K562 (cell line): Measurements from ENCODE around the gene MSRB2. TPM values are rescaled to one million over a fixed set of nuclear protein-coding genes. Genes with fewer than 3 reads are reported as not detected.
A peak's percentile ranks its signal among the peaks of the same experiment; 100 is the strongest.

ENCODE experiments used
- CREB1 ChIP-seq, 2 experiments: sonication (generic) in 1 of 2; formaldehyde crosslinking in 1 of 2; IDR thresholded peaks; 2 replicates each; pipeline versions ENCODE4 v1.6.1 to v1.8.0; 2012 to 2022; ENCODE audit warnings: inconsistent platforms in 1 of 2, mild to moderate bottlenecking in 1 of 2, missing genetic modification reagents in 1 of 2, moderate library complexity in 1 of 2
- EP400 ChIP-seq: fragments of 450-650 bp; IDR thresholded peaks from 2 replicates; pipeline ENCODE4 v1.6.1; 2017; ENCODE audit warnings: antibody characterized with exemption, mild to moderate bottlenecking, moderate library complexity
- FOXJ3 ChIP-seq: sonication (generic); formaldehyde crosslinking; IDR thresholded peaks from 2 replicates; pipeline ENCODE4 v1.4.0; 2020; ENCODE audit warnings: mild to moderate bottlenecking, missing genetic modification reagents
- FOXM1 ChIP-seq, 2 experiments: fragments of 450-650 bp in 1 of 2; sonication (generic) in 1 of 2; formaldehyde crosslinking in 1 of 2; IDR thresholded peaks; 2 replicates each; pipeline versions ENCODE4 v1.6.1 to v1.9.0; 2017 to 2022; ENCODE audit warnings: low read depth in 2 of 2, mild to moderate bottlenecking in 2 of 2, missing genetic modification reagents in 1 of 2, moderate library complexity in 1 of 2
- HDAC3 ChIP-seq: fragments of 450-650 bp; IDR thresholded peaks from 2 replicates; pipeline ENCODE4 v1.6.1; 2018; ENCODE audit warnings: borderline replicate concordance, mild to moderate bottlenecking, moderate library complexity; ENCODE audit not compliant: partially characterized antibody
- KHSRP ChIP-seq: fragments of 450-650 bp; IDR thresholded peaks from 2 replicates; pipeline ENCODE4 v1.6.1; 2017
- NFE2 ChIP-seq: IDR thresholded peaks from 2 replicates; pipeline ENCODE4 v1.6.1; 2014; ENCODE audit warnings: antibody characterized with exemption, low read depth
- NFYB ChIP-seq: IDR thresholded peaks from 2 replicates; pipeline ENCODE4 v1.6.1; 2011; ENCODE audit warnings: mild to moderate bottlenecking, moderate library complexity; ENCODE audit not compliant: insufficient read length; ENCODE audit errors: extremely low read depth
- TBP ChIP-seq: optimal IDR thresholded peaks from 2 replicates; pipeline ENCODE3; 2011; ENCODE audit warnings: low read depth, low read length, improper control_type of control experiment
- TEAD1 ChIP-seq, 2 experiments: fragments of 450-650 bp in 1 of 2; sonication (generic) in 1 of 2; formaldehyde crosslinking; IDR thresholded peaks; 2 replicates each; pipeline versions ENCODE4 v1.4.0 to v1.8.0; 2020 to 2022; ENCODE audit warnings: mild to moderate bottlenecking in 2 of 2, missing genetic modification reagents in 1 of 2
- TEAD4 ChIP-seq, 2 experiments: sonication (generic) in 1 of 2; formaldehyde crosslinking in 1 of 2; IDR thresholded peaks; 2 replicates each; pipeline versions ENCODE4 v1.6.1 to v1.8.0; 2012 to 2022; ENCODE audit warnings: borderline replicate concordance in 1 of 2, inconsistent platforms in 1 of 2, low read length in 1 of 2, mild to moderate bottlenecking in 1 of 2, missing genetic modification reagents in 1 of 2
- TGIF2 ChIP-seq: sonication (generic); formaldehyde crosslinking; IDR thresholded peaks from 2 replicates; pipeline ENCODE4 v1.8.1; 2022; ENCODE audit warnings: mild to moderate bottlenecking, missing genetic modification reagents, moderate library complexity
- ZFX ChIP-seq: sonication (generic); formaldehyde crosslinking; IDR thresholded peaks from 2 replicates; pipeline ENCODE4 v1.8.0; 2022; ENCODE audit warnings: mild to moderate bottlenecking, missing genetic modification reagents, moderate library complexity
- ZNF444 ChIP-seq: fragments of 250-450 bp; sonication (Bioruptor Pico); IDR thresholded peaks from 2 replicates; pipeline ENCODE4 v1.4.0; 2020; ENCODE audit warnings: mild to moderate bottlenecking, moderate library complexity
- polyA plus RNA-seq, 8 experiments: library from polyadenylated mRNA; depleted of rRNA in 4 of 8; stranded (reverse) in 5 of 8; unstranded in 3 of 8; fragments of >200 nt; fragmentation: Nextera tagmentation in 2 of 8; fragmentation: Illumina TruSeq in 1 of 8; extraction: Ambion mirVana in 2 of 8; extraction: Trizol in 1 of 8; gene quantifications; 2 replicates each; pipeline versions ENCODE4 v1.2.1 to v1.2.3, GENCODE V29; 2011 to 2014; ENCODE audit warnings: inconsistent platforms in 1 of 8, missing spikeins in 1 of 8
- total RNA-seq, 7 experiments: library from RNA; depleted of rRNA in 6 of 7; stranded (reverse); fragments of >200 nt in 6 of 7; fragmentation: Illumina TruSeq in 2 of 7; extraction: Trizol in 2 of 7; gene quantifications; 2 replicates each; pipeline versions ENCODE4 v1.2.1 to v1.2.3, GENCODE V29; 2011 to 2021; ENCODE audit warnings: low replicate concordance in 1 of 7
- TF ChIP-seq, protein P1 (sequence below): fragments of 200-800 bp; sonication (Bioruptor generic); IDR thresholded peaks from 2 replicates; pipeline ENCODE4 v1.6.1; 2017; ENCODE audit warnings: missing genetic modification characterization, missing compliant biosample characterization
- TF ChIP-seq, protein P2 (sequence below): fragments of 450-650 bp; IDR thresholded peaks from 2 replicates; pipeline ENCODE4 v1.6.1; 2016
- TF ChIP-seq, protein P3 (sequence below), 2 experiments: IDR thresholded peaks in 1 of 2; conservative IDR thresholded peaks in 1 of 2; 2 replicates each; pipeline ENCODE4 v1.6.1; 2016; ENCODE audit warnings: low read depth in 2 of 2, mild to moderate bottlenecking in 1 of 2, missing compliant biosample characterization in 1 of 2, missing genetic modification characterization in 1 of 2, moderate library complexity in 1 of 2
- TF ChIP-seq, protein P4 (sequence below), 2 experiments: fragments of 200-800 bp in 1 of 2; sonication (Bioruptor generic) in 1 of 2; sonication (generic) in 1 of 2; formaldehyde crosslinking in 1 of 2; IDR thresholded peaks in 1 of 2; conservative IDR thresholded peaks in 1 of 2; 2 replicates each; pipeline versions ENCODE4 v1.5.0 to v1.6.1; 2016 to 2020; ENCODE audit warnings: missing compliant biosample characterization in 1 of 2, missing genetic modification characterization in 1 of 2, missing genetic modification reagents in 1 of 2

Gene MSRB2
- total and polyA plus RNA-seq, 9 of the 15 experiments (the other 6 are each of a cell fraction or from before 2014, with no cell fraction given): 1.5 to 22.3 (median 5.9) TPM

DNA sequence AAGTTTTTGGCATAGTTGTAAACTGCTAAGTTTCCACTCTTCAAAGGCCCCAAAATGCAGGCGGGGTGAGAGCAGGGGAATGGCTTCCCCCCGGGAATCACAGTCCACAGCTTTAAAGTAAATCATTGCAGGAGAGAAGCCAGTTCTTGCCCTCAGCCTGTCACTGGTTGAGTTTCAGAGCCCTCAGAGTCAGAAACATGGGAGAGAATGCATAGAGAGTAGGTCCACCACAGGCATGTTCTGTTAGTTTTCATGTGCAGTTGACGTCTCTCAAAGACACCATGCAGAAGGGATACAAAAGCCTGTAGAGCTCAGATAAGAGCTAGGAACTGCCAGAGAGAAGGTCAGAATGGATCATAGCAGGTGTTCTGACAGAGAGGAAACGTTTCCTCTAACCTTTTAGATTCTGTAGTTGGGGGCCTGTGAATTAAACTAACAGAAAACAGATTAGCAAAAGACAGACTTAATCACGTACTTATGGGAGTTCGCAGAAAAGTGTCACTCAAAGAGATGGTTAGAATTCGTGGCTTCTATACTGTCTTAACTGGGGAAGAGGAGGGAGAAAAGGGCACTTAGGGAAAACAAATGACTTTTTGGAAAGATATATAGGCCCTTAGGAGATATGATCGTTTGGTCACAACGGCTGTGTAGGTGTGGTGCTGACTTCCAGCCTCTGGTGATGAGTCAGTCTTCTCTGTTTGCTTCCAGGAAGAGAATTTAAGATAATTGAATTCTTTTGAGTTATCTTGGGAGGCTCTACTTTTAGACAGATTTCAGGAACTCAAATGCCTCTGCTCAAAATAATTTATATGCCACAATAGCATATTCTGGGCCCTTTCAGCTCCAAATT lies 48.0 kb upstream of the MSRB2 start (continued):
- TF ChIP-seq, protein P1, sequence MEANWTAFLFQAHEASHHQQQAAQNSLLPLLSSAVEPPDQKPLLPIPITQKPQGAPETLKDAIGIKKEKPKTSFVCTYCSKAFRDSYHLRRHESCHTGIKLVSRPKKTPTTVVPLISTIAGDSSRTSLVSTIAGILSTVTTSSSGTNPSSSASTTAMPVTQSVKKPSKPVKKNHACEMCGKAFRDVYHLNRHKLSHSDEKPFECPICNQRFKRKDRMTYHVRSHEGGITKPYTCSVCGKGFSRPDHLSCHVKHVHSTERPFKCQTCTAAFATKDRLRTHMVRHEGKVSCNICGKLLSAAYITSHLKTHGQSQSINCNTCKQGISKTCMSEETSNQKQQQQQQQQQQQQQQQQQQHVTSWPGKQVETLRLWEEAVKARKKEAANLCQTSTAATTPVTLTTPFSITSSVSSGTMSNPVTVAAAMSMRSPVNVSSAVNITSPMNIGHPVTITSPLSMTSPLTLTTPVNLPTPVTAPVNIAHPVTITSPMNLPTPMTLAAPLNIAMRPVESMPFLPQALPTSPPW (CRISPR knock-in tag): peak; percentile 73
- TF ChIP-seq NFE2 (peak; percentile 71), TEAD1 (CRISPR knock-in tag; IDR thresholded peaks at IDR 0.05) (0 out of 4 replicates have a peak, but pooled peaks of 1 of the 2 experiments have one; percentile 3), FOXJ3 (CRISPR knock-in tag) (no peak), KHSRP (peak; percentile 26; the same call in 1 of the 2 replicates), CREB1 (IDR thresholded peaks at IDR 0.05) (peak; percentile 45; the same call in 1 of the 2 replicates), CREB1 (CRISPR knock-in tag; IDR thresholded peaks at IDR 0.05) (no peak), ZNF444 (peak; percentile 35; the same call in 1 of the 2 replicates), FOXM1 (IDR thresholded peaks at IDR 0.05; ENCODE audit: low read depth) (peak; percentile 65), FOXM1 (CRISPR knock-in tag; IDR thresholded peaks at IDR 0.05; ENCODE audit: low read depth) (no peak), EP400 (peak; percentile 40; the same call in 1 of the 2 replicates), ZFX (CRISPR knock-in tag) (peak; percentile 57), TBP (no peak), TEAD4 (IDR thresholded peaks at IDR 0.05; ENCODE audit: low read length) (peak; percentile 84), TEAD4 (CRISPR knock-in tag; IDR thresholded peaks at IDR 0.05; ENCODE audit: borderline replicate concordance) (no peak), NFYB (no peak), TGIF2 (CRISPR knock-in tag) (no peak), HDAC3 (peak; percentile 50)
- TF ChIP-seq, protein P2, sequence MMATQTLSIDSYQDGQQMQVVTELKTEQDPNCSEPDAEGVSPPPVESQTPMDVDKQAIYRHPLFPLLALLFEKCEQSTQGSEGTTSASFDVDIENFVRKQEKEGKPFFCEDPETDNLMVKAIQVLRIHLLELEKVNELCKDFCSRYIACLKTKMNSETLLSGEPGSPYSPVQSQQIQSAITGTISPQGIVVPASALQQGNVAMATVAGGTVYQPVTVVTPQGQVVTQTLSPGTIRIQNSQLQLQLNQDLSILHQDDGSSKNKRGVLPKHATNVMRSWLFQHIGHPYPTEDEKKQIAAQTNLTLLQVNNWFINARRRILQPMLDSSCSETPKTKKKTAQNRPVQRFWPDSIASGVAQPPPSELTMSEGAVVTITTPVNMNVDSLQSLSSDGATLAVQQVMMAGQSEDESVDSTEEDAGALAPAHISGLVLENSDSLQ: peak; percentile 93
- TF ChIP-seq, protein P3, sequence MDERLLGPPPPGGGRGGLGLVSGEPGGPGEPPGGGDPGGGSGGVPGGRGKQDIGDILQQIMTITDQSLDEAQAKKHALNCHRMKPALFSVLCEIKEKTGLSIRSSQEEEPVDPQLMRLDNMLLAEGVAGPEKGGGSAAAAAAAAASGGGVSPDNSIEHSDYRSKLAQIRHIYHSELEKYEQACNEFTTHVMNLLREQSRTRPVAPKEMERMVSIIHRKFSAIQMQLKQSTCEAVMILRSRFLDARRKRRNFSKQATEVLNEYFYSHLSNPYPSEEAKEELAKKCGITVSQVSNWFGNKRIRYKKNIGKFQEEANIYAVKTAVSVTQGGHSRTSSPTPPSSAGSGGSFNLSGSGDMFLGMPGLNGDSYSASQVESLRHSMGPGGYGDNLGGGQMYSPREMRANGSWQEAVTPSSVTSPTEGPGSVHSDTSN (CRISPR knock-in tag; IDR thresholded peaks at IDR 0.05; ENCODE audit: low read depth): no peak
- TF ChIP-seq, protein P3 (tag; conservative IDR thresholded peaks at IDR 0.05; ENCODE audit: low read depth): peak; percentile 93
- TF ChIP-seq, protein P4, sequence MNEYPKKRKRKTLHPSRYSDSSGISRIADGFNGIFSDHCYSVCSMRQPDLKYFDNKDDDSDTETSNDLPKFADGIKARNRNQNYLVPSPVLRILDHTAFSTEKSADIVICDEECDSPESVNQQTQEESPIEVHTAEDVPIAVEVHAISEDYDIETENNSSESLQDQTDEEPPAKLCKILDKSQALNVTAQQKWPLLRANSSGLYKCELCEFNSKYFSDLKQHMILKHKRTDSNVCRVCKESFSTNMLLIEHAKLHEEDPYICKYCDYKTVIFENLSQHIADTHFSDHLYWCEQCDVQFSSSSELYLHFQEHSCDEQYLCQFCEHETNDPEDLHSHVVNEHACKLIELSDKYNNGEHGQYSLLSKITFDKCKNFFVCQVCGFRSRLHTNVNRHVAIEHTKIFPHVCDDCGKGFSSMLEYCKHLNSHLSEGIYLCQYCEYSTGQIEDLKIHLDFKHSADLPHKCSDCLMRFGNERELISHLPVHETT (CRISPR knock-in tag; conservative IDR thresholded peaks at IDR 0.05 in 1 of 2, IDR thresholded peaks at IDR 0.05 in 1 of 2): peak in 1 of 2 experiments; percentile 71; a peak in 2 of 4 replicates
